ENCODE data around the gene NEK6. TPM values are rescaled to one million over a fixed set of nuclear protein-coding genes. Genes with fewer than 3 reads are reported as not detected.

NEK6 gene
- total and polyA plus RNA-seq, 10 of the 15 experiments (the other 5 are each of a cell fraction or from before 2014, with no cell fraction given), result 31.3 to 161 (median 89.2) TPM

DNA sequence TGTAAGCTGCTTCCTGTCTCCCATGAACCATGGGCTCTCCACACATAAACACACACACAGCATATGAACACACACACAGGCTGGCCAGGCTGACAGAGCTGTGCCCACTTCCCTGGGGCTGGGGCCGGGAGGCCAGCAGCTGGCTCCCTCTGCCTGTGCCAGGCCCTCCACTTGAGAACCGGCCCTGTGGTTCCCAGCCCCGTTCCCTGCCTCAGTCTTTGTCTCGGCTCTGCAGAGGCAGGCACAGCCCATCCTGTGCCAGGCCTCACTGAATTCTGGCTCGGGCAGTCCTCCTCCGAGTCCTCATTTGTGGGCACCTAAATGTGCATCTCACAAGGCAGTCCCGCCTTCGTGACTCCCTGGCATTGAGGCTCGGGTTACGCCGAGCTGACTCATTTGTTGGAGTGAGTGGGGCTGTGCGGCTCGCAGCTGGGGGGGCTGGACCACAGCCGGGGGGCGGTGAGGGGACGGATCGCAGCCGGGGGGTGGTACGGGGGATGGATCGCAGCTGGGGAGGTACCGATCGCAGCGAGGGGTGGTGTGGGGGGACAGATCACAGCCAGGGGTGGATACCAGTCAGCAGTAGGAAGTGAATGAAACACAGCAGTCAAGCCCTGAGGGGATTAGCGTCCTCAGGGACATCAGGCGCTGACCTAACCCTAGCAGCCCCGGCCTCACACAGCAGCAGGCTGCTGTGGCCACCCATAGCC lies 85.2 kb downstream of the NEK6 start (continued):
- TF ChIP-seq ASH2L (IDR thresholded peaks at IDR 0.05; ENCODE audit: borderline replicate concordance, low read depth) (no peak), HCFC1 (IDR thresholded peaks at IDR 0.05; ENCODE audit: low read length) (no peak), POLR2A (IDR thresholded peaks at IDR 0.05; ENCODE audit: low read depth, low read length) (no peak), TCF12 (IDR thresholded peaks at IDR 0.05; ENCODE audit: low read depth, low read length) (no peak), PML (IDR thresholded peaks at IDR 0.05; ENCODE audit: low read length) (no peak), ETV6 (conservative IDR thresholded peaks at IDR 0.05 in 1 of 2, IDR thresholded peaks at IDR 0.05 in 1 of 2; ENCODE audit: borderline replicate concordance in 1 of 2, low read depth in 1 of 2) (no peak), EED (IDR thresholded peaks at IDR 0.05; ENCODE audit: low read depth) (no peak), SP1 (IDR thresholded peaks at IDR 0.05; ENCODE audit: low read depth, low read length) (no peak), FOXM1 (IDR thresholded peaks at IDR 0.05; ENCODE audit: low read depth, low read length) (no peak)

DNA sequence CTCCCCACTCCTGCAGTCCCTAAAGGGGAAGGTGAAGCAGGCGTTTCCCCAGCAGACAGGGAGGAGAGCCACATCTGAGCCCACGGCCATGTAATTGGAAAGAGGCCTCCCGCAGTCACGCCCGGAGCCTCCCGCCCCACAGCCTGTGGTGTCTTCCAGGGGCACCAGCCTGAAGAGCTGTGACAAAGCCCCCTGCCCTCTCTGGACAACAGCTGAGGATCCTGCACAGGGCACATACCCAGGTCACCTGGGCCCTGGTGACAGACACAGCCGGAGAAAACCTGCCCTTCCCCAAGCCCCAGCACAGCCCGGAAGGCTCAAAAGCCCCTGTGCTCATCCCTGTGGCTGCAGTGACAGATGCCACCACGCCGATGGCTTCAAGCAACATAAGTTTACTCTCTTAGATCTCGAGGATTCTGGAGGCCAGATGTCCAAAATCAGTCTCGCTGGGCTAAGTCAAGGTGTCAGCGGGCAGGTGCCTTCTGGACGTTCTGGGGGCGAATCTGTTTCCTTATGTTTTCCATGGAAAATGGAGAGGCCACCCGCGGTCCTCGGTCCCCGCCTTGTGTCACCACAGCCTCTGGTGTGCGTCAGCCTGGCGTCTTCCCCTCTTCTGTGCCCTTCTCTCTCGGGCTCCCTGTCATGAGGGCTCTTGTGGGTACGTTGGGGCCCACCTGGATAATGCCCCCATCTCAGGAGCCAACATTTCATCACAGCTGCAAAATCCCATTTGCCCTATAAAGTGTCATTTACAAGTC lies 86.0 kb downstream of the NEK6 start:
- BruUV-seq (replicated peaks), result no TSS peak

More for the DNA sequence above, 86.0 kb downstream of the NEK6 start:
- no peak overlapping the region for H3K4me3 ChIP-seq
- ChIA-PET RAD21 (ENCODE audit: unreplicated experiment) (interaction anchor here (1.8 kb wide), 1 partner anchor 51 kb away, joined by 4 read pairs; no protein-coding TSS in a partner anchor), POLR2A (no interaction called here), SMC1A (ENCODE audit: uncharacterized antibody, unreplicated experiment) (no interaction called here), CTCF (interaction anchor here (1.0 to 1.5 kb wide), 2 partner anchors 211 to 216 kb away, joined by 3 read pairs; no protein-coding TSS in a partner anchor)
- no peaks in the 10 kb centered on the region for H3K79me2 ChIP-seq (ENCODE audit: control insufficient read depth, insufficient read depth, low read length)
- no peak overlapping the region for H3K9ac ChIP-seq (ENCODE audit: control insufficient read depth, insufficient read depth, low read length)
- no peak for FAIRE-seq
- no peaks in the 10 kb centered on the region for H3K4me1 ChIP-seq (ENCODE audit: control insufficient read depth, insufficient read depth, low read length)
- DNase-seq (ENCODE audit: low read depth, low spot score), result no peak
- no peak for ATAC-seq
- no peak overlapping the region for H3K27ac ChIP-seq (ENCODE audit: control insufficient read depth, insufficient read depth)
- H2AFZ ChIP-seq (ENCODE audit: control insufficient read depth, low read depth, low read length), result no peak overlapping the region
- H3K9me3 ChIP-seq (replicated peaks; ENCODE audit: control insufficient read depth, insufficient read depth, low read length), result no peaks in the 10 kb centered on the region
- in situ Hi-C loops (cut with MboI), result no loop called here
- H3K27me3 ChIP-seq (replicated peaks in 1 of 2; ENCODE audit: control insufficient read depth in 2 of 2, insufficient read depth in 2 of 2, low read length in 1 of 2), result no peaks in the 10 kb centered on the region
- WGBS (ENCODE audit: insufficient coverage, insufficient replicate concordance, low lambda C conversion rate, missing lambda C conversion rate), result 94% methylated on average over 22 of the region's 23 CpGs
- intact Hi-C loops (cut with micrococcal nuclease; ENCODE audit: unreplicated experiment), result no loop called here
- no peak overlapping the region for H3K4me2 ChIP-seq (ENCODE audit: control insufficient read depth, insufficient read depth)
- no peaks in the 10 kb centered on the region for H4K20me1 ChIP-seq (ENCODE audit: control insufficient read depth, insufficient read depth)
- peaks cover 38 to 65% of the 10 kb centered on the region in 2 experiments; a peak in 3 of 4 replicates for H3K36me3 ChIP-seq (ENCODE audit: control insufficient read depth in 2 of 2, insufficient read depth in 2 of 2, low read length in 1 of 2)
- TF ChIP-seq POU2F2 (IDR thresholded peaks at IDR 0.05; ENCODE audit: borderline replicate concordance, low read depth, low read length) (0 out of 3 replicates have a peak, but pooled peaks have one; percentile 11), HDAC6 (IDR thresholded peaks at IDR 0.05; ENCODE audit: unreplicated experiment) (no peak), POLR2AphosphoS5 (IDR thresholded peaks at IDR 0.05; ENCODE audit: low read length) (peak; percentile 56; the same call in 1 of the 2 replicates)

Data from GM12878 (cell line).